ENCODE results near the gene MARS1.

MARS1 gene

GRCh38 chr12:57481671-57482070 lies 6.2 kb upstream of the MARS1 start:
- Histone ChIP-seq H3K9me3 (replicated peaks; ENCODE audit: insufficient read depth, low read length) (no peaks in the 10 kb centered on the region), H3K79me2 (ENCODE audit: low read length) (no peaks in the 10 kb centered on the region), H3K36me3 (replicated peaks; ENCODE audit: insufficient read depth, low read length) (no peaks in the 10 kb centered on the region), H3K4me3 (ENCODE audit: low read length) (no peak overlapping the region), H3K9me2 (replicated peaks; ENCODE audit: insufficient read depth, low read length) (no peaks in the 10 kb centered on the region), H3K9ac (ENCODE audit: low read length) (no peak overlapping the region), H3K4me2 (ENCODE audit: low read depth, low read length) (no peak overlapping the region), H3F3A (ENCODE audit: insufficient read depth, low read length) (no peaks in the 10 kb centered on the region), H3K4me1 (ENCODE audit: low read length) (peaks cover 8% of the 10 kb centered on the region; the same call in 1 of the 2 replicates), H3K27me3 (replicated peaks; ENCODE audit: insufficient read depth, low read length) (no peaks in the 10 kb centered on the region), H4K20me1 (ENCODE audit: insufficient read depth, low read length) (no peaks in the 10 kb centered on the region), H3K27ac (ENCODE audit: low read length) (no peak overlapping the region), H2AFZ (ENCODE audit: low read length) (no peak overlapping the region)
- TF ChIP-seq EZH2phosphoT487 (IDR thresholded peaks at IDR 0.05; ENCODE audit: low read length) = no peak
- TF ChIP-seq EZH2 (optimal IDR thresholded peaks at IDR 0.05; ENCODE audit: low read depth, low read length) = no peak
- no peak for TF ChIP-seq CTCF (IDR thresholded peaks at IDR 0.05; ENCODE audit: low read length)
- DNase-seq = no peak

GRCh38 chr12:57483466-57483865 lies 4.4 kb upstream of the MARS1 start:
- H3K4me2 ChIP-seq (ENCODE audit: low read depth, low read length) = no peak overlapping the region

GRCh38 chr12:57485695-57486094 lies 2.2 kb upstream of the MARS1 start:
- no peak overlapping the region for H2AFZ ChIP-seq (ENCODE audit: low read length)

More at GRCh38 chr12:57483466-57483865, 4.4 kb upstream of the MARS1 start:
- no peak for DNase-seq
- H3K79me2 ChIP-seq (ENCODE audit: low read length) = peaks cover 11% of the 10 kb centered on the region
- no peak overlapping the region for H3K4me3 ChIP-seq (ENCODE audit: low read length)
- H2AFZ ChIP-seq (ENCODE audit: low read length) = no peak overlapping the region
- H3K9me3 ChIP-seq (replicated peaks; ENCODE audit: insufficient read depth, low read length) = no peaks in the 10 kb centered on the region
- no peaks in the 10 kb centered on the region for H3K9me2 ChIP-seq (replicated peaks; ENCODE audit: insufficient read depth, low read length)
- 0 out of 2 replicates have a peak, but pooled peaks cover 3% of the 10 kb centered on the region for H3K4me1 ChIP-seq (ENCODE audit: low read length)
- H3K27ac ChIP-seq (ENCODE audit: low read length) = no peak overlapping the region
- H4K20me1 ChIP-seq (ENCODE audit: insufficient read depth, low read length) = no peaks in the 10 kb centered on the region
- H3F3A ChIP-seq (ENCODE audit: insufficient read depth, low read length) = 0 out of 2 replicates have a peak, but pooled peaks cover 4% of the 10 kb centered on the region
- H3K9ac ChIP-seq (ENCODE audit: low read length) = no peak overlapping the region
- no peaks in the 10 kb centered on the region for H3K36me3 ChIP-seq (replicated peaks; ENCODE audit: insufficient read depth, low read length)
- no peak for TF ChIP-seq EZH2 (optimal IDR thresholded peaks at IDR 0.05; ENCODE audit: low read depth, low read length)
- TF ChIP-seq CTCF (IDR thresholded peaks at IDR 0.05; ENCODE audit: low read length) = no peak
- no peak for TF ChIP-seq EZH2phosphoT487 (IDR thresholded peaks at IDR 0.05; ENCODE audit: low read length)
- no peaks in the 10 kb centered on the region for H3K27me3 ChIP-seq (replicated peaks; ENCODE audit: insufficient read depth, low read length)

More at GRCh38 chr12:57485695-57486094, 2.2 kb upstream of the MARS1 start:
- no peak overlapping the region for H3K9ac ChIP-seq (ENCODE audit: low read length)
- no peak overlapping the region for H3K4me3 ChIP-seq (ENCODE audit: low read length)
- no peaks in the 10 kb centered on the region for H3K9me2 ChIP-seq (replicated peaks; ENCODE audit: insufficient read depth, low read length)
- no peaks in the 10 kb centered on the region for H3K9me3 ChIP-seq (replicated peaks; ENCODE audit: insufficient read depth, low read length)
- H3K4me1 ChIP-seq (ENCODE audit: low read length) = peaks cover 14% of the 10 kb centered on the region
- TF ChIP-seq CTCF (IDR thresholded peaks at IDR 0.05; ENCODE audit: low read length) (no peak), EZH2 (optimal IDR thresholded peaks at IDR 0.05; ENCODE audit: low read depth, low read length) (no peak), EZH2phosphoT487 (IDR thresholded peaks at IDR 0.05; ENCODE audit: low read length) (no peak)
- H4K20me1 ChIP-seq (ENCODE audit: insufficient read depth, low read length) = no peaks in the 10 kb centered on the region
- H3K27me3 ChIP-seq (replicated peaks; ENCODE audit: insufficient read depth, low read length) = no peaks in the 10 kb centered on the region
- H3F3A ChIP-seq (ENCODE audit: insufficient read depth, low read length) = 0 out of 2 replicates have a peak, but pooled peaks cover 9% of the 10 kb centered on the region
- peaks cover 11% of the 10 kb centered on the region; the same call in 1 of the 2 replicates for H3K36me3 ChIP-seq (replicated peaks; ENCODE audit: insufficient read depth, low read length)
- no peak overlapping the region for H3K27ac ChIP-seq (ENCODE audit: low read length)
- H3K4me2 ChIP-seq (ENCODE audit: low read depth, low read length) = no peak overlapping the region
- peaks cover 32% of the 10 kb centered on the region for H3K79me2 ChIP-seq (ENCODE audit: low read length)
- no peak for DNase-seq
